B cell (primary cell): ENCODE data around the gene SNAP47. TPM values are rescaled to one million over a fixed set of nuclear protein-coding genes. Genes with fewer than 3 reads are reported as not detected.
A peak's percentile ranks its signal among the peaks of the same experiment; 100 is the strongest.

Source experiments
- ATAC-seq: fragments of 200-7000 bp; cut with Tn5 transposase; one replicate; pipeline ENCODE4 v1.10.0; 2021; ENCODE audit warnings: low read depth, mild to moderate bottlenecking, moderate number of reproducible peaks, moderate library complexity
- CTCF ChIA-PET: fragments of 350-600 bp; sonication (Branson Sonifier 250); formaldehyde crosslinking; loops from one replicate; lab custom pipeline; 2021; ENCODE audit warnings: antibody characterized with exemption, inconsistent platforms; lab: Charles Lee
- POLR2A ChIA-PET: fragments of 350-600 bp; sonication (Branson Sonifier 250); formaldehyde crosslinking; loops from one replicate; lab custom pipeline; 2021; ENCODE audit warnings: antibody characterized with exemption; lab: Charles Lee
- DNase-seq: peaks from one replicate; pipeline ENCODE4 v3.0.0; 2013
- H2AFZ ChIP-seq: 2 replicates; pipeline ENCODE4 v1.6.1; 2012; ENCODE audit warnings: mild to moderate bottlenecking, low read depth, low read length; ENCODE audit not compliant: insufficient read depth, poor library complexity, severe bottlenecking
- H3K27ac ChIP-seq, 2 donors: 1 replicate in 1 of 2; 2 replicates in 1 of 2; pipeline ENCODE4 v1.5.1; 2012 to 2013; ENCODE audit warnings: low read length in 2 of 2, mild to moderate bottlenecking in 2 of 2, moderate library complexity in 1 of 2
- H3K27me3 ChIP-seq, 4 experiments: fragments of 200-600 bp in 1 of 4; sonication (generic) in 1 of 4; replicated peaks in 1 of 4; 1 replicate in 2 of 4; 2 replicates in 2 of 4; pipeline versions ENCODE4 v1.6.1 to v1.7.0; 2013 to 2016; ENCODE audit warnings: low read length in 3 of 4, mild to moderate bottlenecking in 2 of 4, mixed read lengths in 1 of 4, moderate library complexity in 1 of 4; ENCODE audit not compliant: insufficient read depth in 4 of 4, control insufficient read depth in 3 of 4; ENCODE audit errors: control extremely low read depth in 1 of 4
- H3K36me3 ChIP-seq, 2 experiments: replicated peaks in 1 of 2; 1 replicate in 1 of 2; 2 replicates in 1 of 2; pipeline versions ENCODE4 v1.6.1 to v1.7.1; 2013; ENCODE audit warnings: low read length in 1 of 2; ENCODE audit not compliant: insufficient read depth in 2 of 2, control insufficient read depth in 1 of 2; ENCODE audit errors: control extremely low read depth in 1 of 2, extremely low read depth in 1 of 2
- H3K4me1 ChIP-seq, 2 donors: fragments of 200-600 bp in 1 of 2; sonication (generic) in 1 of 2; 1 replicate in 1 of 2; 2 replicates in 1 of 2; pipeline versions ENCODE4 v1.5.1 to v1.6.1; 2013 to 2017; ENCODE audit warnings: low read length in 2 of 2; ENCODE audit not compliant: control insufficient read depth in 2 of 2, insufficient read depth in 2 of 2
- H3K4me2 ChIP-seq: replicated peaks from 2 replicates; pipeline ENCODE3; 2012; ENCODE audit warnings: mild to moderate bottlenecking, low read depth, low read length; ENCODE audit not compliant: poor library complexity, severe bottlenecking
- H3K4me3 ChIP-seq, 5 experiments: fragments of 200-600 bp in 1 of 5; sonication (generic) in 1 of 5; 1 replicate in 3 of 5; 2 replicates in 2 of 5; pipeline versions ENCODE4 v1.5.1 to v1.7.0; 2011 to 2016; ENCODE audit warnings: low read length in 4 of 5, mild to moderate bottlenecking in 4 of 5, low read depth in 2 of 5, control low read depth in 1 of 5, moderate library complexity in 1 of 5; ENCODE audit not compliant: insufficient read depth in 1 of 5; ENCODE audit errors: control extremely low read depth in 1 of 5, extremely low read depth in 1 of 5
- H3K79me2 ChIP-seq: fragments of 200-600 bp; sonication (generic); one replicate; pipeline ENCODE4 v1.6.0; 2016; ENCODE audit warnings: low read length; ENCODE audit not compliant: control insufficient read depth, insufficient read depth
- H3K9ac ChIP-seq: fragments of 200-600 bp; sonication (generic); 2 replicates; pipeline ENCODE4 v1.6.1; 2017; ENCODE audit warnings: mild to moderate bottlenecking, low read length, moderate library complexity
- H3K9me3 ChIP-seq, 3 donors: one replicate each; pipeline versions ENCODE4 v1.6.1 to v1.7.1; 2013; ENCODE audit warnings: low read length in 2 of 3; ENCODE audit not compliant: control insufficient read depth in 2 of 3, insufficient read depth in 1 of 3; ENCODE audit errors: control extremely low read depth in 1 of 3
- H4K20me1 ChIP-seq: 2 replicates; pipeline ENCODE4 v1.6.0; 2012; ENCODE audit warnings: mild to moderate bottlenecking, low read length; ENCODE audit not compliant: insufficient read depth, control insufficient read depth, poor library complexity, severe bottlenecking
- H3K27ac Mint-ChIP-seq: one replicate; pipeline ENCODE4 v1.8.0; 2021; ENCODE audit warnings: mixed read lengths
- H3K27me3 Mint-ChIP-seq: one replicate; pipeline ENCODE4 v1.8.0; 2021; ENCODE audit warnings: mixed read lengths
- H3K4me1 Mint-ChIP-seq: one replicate; pipeline ENCODE4 v1.8.0; 2021; ENCODE audit warnings: mixed read lengths
- H3K4me3 Mint-ChIP-seq: one replicate; pipeline ENCODE4 v1.8.0; 2021; ENCODE audit warnings: mixed read lengths
- H3K9me3 Mint-ChIP-seq: one replicate; pipeline ENCODE4 v1.8.0; 2022; ENCODE audit warnings: mixed read lengths; ENCODE audit not compliant: insufficient read depth
- CTCF ChIP-seq: fragments of 200-600 bp; IDR thresholded peaks from one replicate; pipeline ENCODE4 v1.8.0; 2022; ENCODE audit warnings: antibody characterized with exemption, mild to moderate bottlenecking
- EZH2 ChIP-seq: IDR thresholded peaks from 2 replicates; pipeline ENCODE4 v1.6.1; 2012; ENCODE audit warnings: borderline replicate concordance, low read depth, mild to moderate bottlenecking, moderate library complexity, low read length; ENCODE audit not compliant: insufficient read depth, poor library complexity, severe bottlenecking
- WGBS: methylation state at CpG from one replicate; pipeline ENCODE4 v1.1.5; 2013; ENCODE audit warnings: missing lambda C conversion rate; ENCODE audit not compliant: insufficient coverage; 5-methylcytosine and 5-hydroxymethylcytosine counted together
- intact Hi-C: fragments of 100-400 bp; cut with micrococcal nuclease; formaldehyde crosslinking; loops from one replicate; pipeline ENCODE4 v1.10.0; 2022
- polyA plus RNA-seq: library from polyadenylated mRNA; depleted of rRNA; stranded (reverse); fragments of >200 nt; gene quantifications from 2 replicates; pipeline ENCODE4 v1.2.3, GENCODE V29; 2012
- total RNA-seq, 2 donors: library from RNA; stranded (reverse); fragments of 120-200 nt in 1 of 2; gene quantifications; 1 replicate in 1 of 2; 2 replicates in 1 of 2; pipeline versions ENCODE4 v1.2.3 to v1.2.4, GENCODE V29; 2013 to 2022

Gene SNAP47
- total and polyA plus RNA-seq, 2 donors (not counting 1 experiment from before 2014, with no cell fraction given): 25.6 to 34.9 TPM

GRCh38 chr1:227789084-227790033, 54.1 kb downstream of the SNAP47 start:
- Mint-ChIP-seq H3K4me3 (peak overlapping the region; percentile 91), H3K9me3 (no peaks in the 10 kb centered on the region), H3K27ac (no peak overlapping the region), H3K4me1 (peaks cover 19% of the 10 kb centered on the region), H3K27me3 (no peaks in the 10 kb centered on the region)
- DNase-seq: peak; percentile 36
- Histone ChIP-seq H3K36me3 (no peaks in the 10 kb centered on the region), H3K4me1 (peaks cover 26 to 35% of the 10 kb centered on the region in 2 donors), H2AFZ (peak overlapping the region; percentile 94), H3K27ac (no peak overlapping the region), H3K79me2 (no peaks in the 10 kb centered on the region), H3K4me2 (peak overlapping the region; percentile 86), H3K4me3 (peak overlapping the region in 4 of 5 experiments; percentile 66 to 79 (median 77)), H3K9me3 (peaks cover 0 to 17% (median 0%) of the 10 kb centered on the region in 3 donors), H3K27me3 (no peaks in the 10 kb centered on the region), H4K20me1 (no peaks in the 10 kb centered on the region), H3K9ac (peak overlapping the region; percentile 77)
- no peak for ATAC-seq
- POLR2A ChIA-PET: no interaction called here
- CTCF ChIA-PET: interaction anchor here (1.4 kb wide), 1 partner anchor 26 kb away, joined by 3 read pairs; no protein-coding TSS in a partner anchor
- 86% methylated on average over 23 of the region's 23 CpGs for WGBS
- TF ChIP-seq EZH2 (no peak), CTCF (no peak)
- intact Hi-C loops: loop anchor here (2.0 to 10.0 kb wide), 4 partner anchors 227 to 1693 kb away; partner anchors contain the start of genes RNF187, TRIM11 and ZNF678

GRCh38 chr1:227790034-227790400, 54.8 kb downstream of the SNAP47 start:
- ATAC-seq (no peak), DNase-seq (no peak)
- H3K4me3 ChIP-seq: no peak overlapping the region
- no peaks in the 10 kb centered on the region for H3K36me3 ChIP-seq
- CTCF ChIA-PET: interaction anchor here (1.4 kb wide), 1 partner anchor 27 kb away, joined by 3 read pairs; no protein-coding TSS in a partner anchor
- intact Hi-C loops: no loop called here
- no peak overlapping the region for H3K27ac ChIP-seq
- H3K4me1 ChIP-seq: peaks cover 26 to 34% of the 10 kb centered on the region in 2 donors
- no peak for TF ChIP-seq CTCF
- TF ChIP-seq EZH2: no peak
- no peaks in the 10 kb centered on the region for H3K27me3 Mint-ChIP-seq
- H3K79me2 ChIP-seq: no peaks in the 10 kb centered on the region
- no peak overlapping the region for H3K4me3 Mint-ChIP-seq
- 100% methylated on average over 1 of the region's 2 CpGs for WGBS
- H3K27me3 ChIP-seq: peaks cover 0 to 4% (median 0%) of the 10 kb centered on the region in 4 experiments
- H3K4me2 ChIP-seq: no peak overlapping the region
- H2AFZ ChIP-seq: no peak overlapping the region
- peaks cover 0 to 13% (median 0%) of the 10 kb centered on the region in 3 donors for H3K9me3 ChIP-seq
- H3K27ac Mint-ChIP-seq: no peak overlapping the region
- H3K4me1 Mint-ChIP-seq: peaks cover 19% of the 10 kb centered on the region
- H4K20me1 ChIP-seq: no peaks in the 10 kb centered on the region
- POLR2A ChIA-PET: no interaction called here
- no peaks in the 10 kb centered on the region for H3K9me3 Mint-ChIP-seq
- H3K9ac ChIP-seq: no peak overlapping the region
